BE2C (cell line): Measurements from ENCODE around the gene PLEKHA6.

ENCODE experiments used
- DNase-seq: peaks from one replicate; pipeline ENCODE4 v3.0.0-alpha.2; 2020
- H3K27me3 ChIP-seq: fragments of 250-450 bp; sonication (Bioruptor Pico); 2 replicates; pipeline ENCODE4 v1.5.1; 2020; ENCODE audit warnings: mild to moderate bottlenecking
- H3K36me3 ChIP-seq: fragments of 250-450 bp; sonication (Bioruptor Pico); 2 replicates; pipeline ENCODE4 v1.5.1; 2020; ENCODE audit warnings: mild to moderate bottlenecking
- H3K4me1 ChIP-seq: fragments of 250-450 bp; sonication (Bioruptor Pico); 2 replicates; pipeline ENCODE4 v1.5.1; 2020
- H3K4me3 ChIP-seq: 2 replicates; pipeline ENCODE4 v1.5.1; 2011; ENCODE audit warnings: low read depth, low read length
- H3K9me3 ChIP-seq: fragments of 250-450 bp; sonication (Bioruptor Pico); 2 replicates; pipeline ENCODE4 v1.5.1; 2020
- TF ChIP-seq, protein P1 (sequence below): IDR thresholded peaks from 2 replicates; pipeline ENCODE4 v1.5.1; 2012; ENCODE audit warnings: mild to moderate bottlenecking, low read depth, low read length

PLEKHA6 gene

GRCh38 chr1:204225841-204226735, 133.6 kb downstream of the PLEKHA6 start:
- TF ChIP-seq, protein P1, sequence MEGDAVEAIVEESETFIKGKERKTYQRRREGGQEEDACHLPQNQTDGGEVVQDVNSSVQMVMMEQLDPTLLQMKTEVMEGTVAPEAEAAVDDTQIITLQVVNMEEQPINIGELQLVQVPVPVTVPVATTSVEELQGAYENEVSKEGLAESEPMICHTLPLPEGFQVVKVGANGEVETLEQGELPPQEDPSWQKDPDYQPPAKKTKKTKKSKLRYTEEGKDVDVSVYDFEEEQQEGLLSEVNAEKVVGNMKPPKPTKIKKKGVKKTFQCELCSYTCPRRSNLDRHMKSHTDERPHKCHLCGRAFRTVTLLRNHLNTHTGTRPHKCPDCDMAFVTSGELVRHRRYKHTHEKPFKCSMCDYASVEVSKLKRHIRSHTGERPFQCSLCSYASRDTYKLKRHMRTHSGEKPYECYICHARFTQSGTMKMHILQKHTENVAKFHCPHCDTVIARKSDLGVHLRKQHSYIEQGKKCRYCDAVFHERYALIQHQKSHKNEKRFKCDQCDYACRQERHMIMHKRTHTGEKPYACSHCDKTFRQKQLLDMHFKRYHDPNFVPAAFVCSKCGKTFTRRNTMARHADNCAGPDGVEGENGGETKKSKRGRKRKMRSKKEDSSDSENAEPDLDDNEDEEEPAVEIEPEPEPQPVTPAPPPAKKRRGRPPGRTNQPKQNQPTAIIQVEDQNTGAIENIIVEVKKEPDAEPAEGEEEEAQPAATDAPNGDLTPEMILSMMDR = no peak
- Histone ChIP-seq H3K27me3 (no peaks in the 10 kb centered on the region), H3K9me3 (no peaks in the 10 kb centered on the region), H3K4me3 (no peak overlapping the region), H3K36me3 (peaks cover 65% of the 10 kb centered on the region), H3K4me1 (no peaks in the 10 kb centered on the region)
- DNase-seq = no peak

- Histone ChIP-seq H3K4me1 (no peaks in the 10 kb centered on the region), H3K4me3 (no peak overlapping the region), H3K9me3 (no peaks in the 10 kb centered on the region), H3K36me3 (peaks cover 53% of the 10 kb centered on the region), H3K27me3 (no peaks in the 10 kb centered on the region)
- no peak for DNase-seq
- TF ChIP-seq, protein P1 = no peak
Measured at GRCh38 chr1:204224655-204225054, 135.1 kb downstream of the PLEKHA6 start.

- H3K4me1 ChIP-seq = no peaks in the 10 kb centered on the region
- DNase-seq = no peak
- H3K27me3 ChIP-seq = no peaks in the 10 kb centered on the region
- H3K9me3 ChIP-seq = no peaks in the 10 kb centered on the region
- TF ChIP-seq, protein P1 = no peak
- H3K36me3 ChIP-seq = peaks cover 39% of the 10 kb centered on the region
- H3K4me3 ChIP-seq = no peak overlapping the region
Measured at GRCh38 chr1:204223129-204223860, 136.4 kb downstream of the PLEKHA6 start.

DNA sequence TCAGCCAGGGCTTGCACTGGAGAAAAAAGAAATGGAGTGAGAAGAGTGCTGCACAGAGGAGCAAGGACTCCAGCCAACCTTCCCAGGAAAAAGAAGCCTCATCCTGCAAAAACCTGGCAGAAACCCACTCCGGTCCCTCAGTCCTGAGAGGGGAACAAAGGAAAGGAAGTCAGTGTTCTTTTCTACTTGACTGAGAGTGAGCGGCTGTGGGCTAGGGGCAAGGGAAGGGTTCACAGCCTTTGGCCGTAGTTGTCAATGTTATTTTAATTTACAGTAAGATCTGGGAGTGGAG, 137.0 kb downstream of the PLEKHA6 start:
- no peaks in the 10 kb centered on the region for H3K4me1 ChIP-seq
- TF ChIP-seq, protein P1 = no peak

GRCh38 chr1:204222006-204222763, 137.5 kb downstream of the PLEKHA6 start:
- Histone ChIP-seq H3K9me3 (no peaks in the 10 kb centered on the region), H3K27me3 (no peaks in the 10 kb centered on the region), H3K4me1 (no peaks in the 10 kb centered on the region), H3K4me3 (no peak overlapping the region), H3K36me3 (peaks cover 32% of the 10 kb centered on the region)
- TF ChIP-seq, protein P1 = no peak
- no peak for DNase-seq

More for the DNA sequence above, 137.0 kb downstream of the PLEKHA6 start:
- DNase-seq = no peak
- Histone ChIP-seq H3K27me3 (no peaks in the 10 kb centered on the region), H3K9me3 (no peaks in the 10 kb centered on the region), H3K4me3 (no peak overlapping the region), H3K36me3 (peaks cover 33% of the 10 kb centered on the region)
